Upper lobe of left lung (tissue), 4 donors: ENCODE measurements around the gene GAPDH.

ENCODE experiments used
- CTCF ChIP-seq, 6 experiments: fragments of 450-650 bp in 4 of 6; fragments of 200-600 bp in 2 of 6; sonication (generic) in 2 of 6; IDR thresholded peaks; one replicate each; pipeline ENCODE4 v1.5.1; 2016 to 2019; ENCODE audit warnings: antibody characterized with exemption in 6 of 6
- EP300 ChIP-seq, 4 donors: sonication (generic); formaldehyde crosslinking; IDR thresholded peaks; one replicate each; pipeline ENCODE4 v1.5.1; 2017; ENCODE audit warnings: antibody characterized with exemption in 4 of 4, control low read depth in 2 of 4
- POLR2A ChIP-seq, 4 donors: fragments of 450-650 bp; IDR thresholded peaks; one replicate each; pipeline ENCODE4 v1.5.1; 2016 to 2017; ENCODE audit warnings: antibody characterized with exemption in 4 of 4, mild to moderate bottlenecking in 2 of 4

GRCh38 chr12:6582959-6583358, 48.6 kb downstream of the GAPDH start:
- TF ChIP-seq EP300 (IDR thresholded peaks at IDR 0.05) (no peak), CTCF (IDR thresholded peaks at IDR 0.05) (no peak), POLR2A (IDR thresholded peaks at IDR 0.05) (no peak)
